AG20443 (cell line): ENCODE results near the gene PCSK5.
"Not testable (repeated sequence)": the region's sequence is repeated elsewhere in the genome, so short reads cannot be mapped to it uniquely, and the experiment has no call there.

Source experiments
- DNase-seq: peaks from one replicate; pipeline ENCODE4 v3.0.0; 2012; ENCODE audit warnings: low spot score, mixed read lengths

Gene PCSK5

DNA sequence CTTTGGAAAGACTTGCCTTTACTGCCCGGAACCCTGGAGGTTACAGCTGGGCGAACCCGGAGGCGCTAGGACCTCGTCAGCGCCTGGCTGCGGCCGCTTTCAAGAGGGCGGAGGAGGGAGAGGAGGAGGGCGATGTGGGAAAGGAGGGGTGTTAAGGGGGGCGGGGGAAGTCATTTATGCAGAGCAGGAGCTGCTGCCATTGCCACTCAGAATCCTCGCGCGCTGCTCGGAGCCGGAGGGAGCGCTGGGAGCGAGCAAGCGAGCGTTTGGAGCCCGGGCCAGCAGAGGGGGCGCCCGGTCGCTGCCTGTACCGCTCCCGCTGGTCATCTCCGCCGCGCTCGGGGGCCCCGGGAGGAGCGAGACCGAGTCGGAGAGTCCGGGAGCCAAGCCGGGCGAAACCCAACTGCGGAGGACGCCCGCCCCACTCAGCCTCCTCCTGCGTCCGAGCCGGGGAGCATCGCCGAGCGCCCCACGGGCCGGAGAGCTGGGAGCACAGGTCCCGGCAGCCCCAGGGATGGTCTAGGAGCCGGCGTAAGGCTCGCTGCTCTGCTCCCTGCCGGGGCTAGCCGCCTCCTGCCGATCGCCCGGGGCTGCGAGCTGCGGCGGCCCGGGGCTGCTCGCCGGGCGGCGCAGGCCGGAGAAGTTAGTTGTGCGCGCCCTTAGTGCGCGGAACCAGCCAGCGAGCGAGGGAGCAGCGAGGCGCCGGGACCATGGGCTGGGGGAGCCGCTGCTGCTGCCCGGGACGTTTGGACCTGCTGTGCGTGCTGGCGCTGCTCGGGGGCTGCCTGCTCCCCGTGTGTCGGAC lies at the start of gene PCSK5:
Gene PCSK5, plus strand, starts transcription at position 202 of the 805 bp plus-strand sequence. Its CDS starts 509 bp downstream, at position 711.
- DNase-seq: peak; percentile 92

DNA sequence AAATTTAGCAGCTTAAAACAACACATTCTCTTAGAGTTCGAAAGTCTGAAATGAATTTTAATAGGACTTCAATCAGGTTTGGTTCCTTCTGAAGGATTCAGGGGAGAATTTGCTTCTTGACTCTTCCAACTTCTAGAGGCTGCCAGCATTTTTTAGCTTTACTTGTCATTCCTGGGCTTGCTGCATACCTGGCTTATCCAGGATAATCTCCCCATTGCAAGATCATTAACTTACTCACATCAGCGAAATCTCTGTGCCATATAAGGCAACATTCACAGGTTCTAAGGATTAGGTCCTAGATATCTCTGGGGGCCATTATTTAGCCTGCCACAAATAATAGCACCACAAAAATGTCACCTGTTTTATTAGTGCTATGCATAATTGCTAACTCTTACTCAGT lies 46.2 kb upstream of the PCSK5 start:
- DNase-seq: no peak

DNA sequence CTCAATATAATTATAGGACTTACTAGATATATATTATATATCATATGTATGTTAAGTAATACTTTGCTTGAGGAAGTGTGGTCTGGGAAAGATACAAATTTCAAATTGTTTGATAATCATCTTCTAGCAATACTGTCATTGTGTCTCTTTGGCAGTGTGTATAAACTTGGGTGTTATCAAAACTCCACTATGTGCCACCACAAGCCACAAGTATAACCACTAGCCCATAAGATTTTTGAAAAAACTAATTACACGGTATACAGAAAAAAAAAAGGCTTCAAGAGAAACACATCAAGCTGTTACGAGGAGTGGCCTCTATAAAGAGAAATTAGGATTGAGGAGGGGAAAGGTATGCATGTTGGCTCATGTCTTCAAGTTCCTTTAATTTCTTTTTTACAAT lies 44.7 kb upstream of the PCSK5 start:
- no peak for DNase-seq

DNA sequence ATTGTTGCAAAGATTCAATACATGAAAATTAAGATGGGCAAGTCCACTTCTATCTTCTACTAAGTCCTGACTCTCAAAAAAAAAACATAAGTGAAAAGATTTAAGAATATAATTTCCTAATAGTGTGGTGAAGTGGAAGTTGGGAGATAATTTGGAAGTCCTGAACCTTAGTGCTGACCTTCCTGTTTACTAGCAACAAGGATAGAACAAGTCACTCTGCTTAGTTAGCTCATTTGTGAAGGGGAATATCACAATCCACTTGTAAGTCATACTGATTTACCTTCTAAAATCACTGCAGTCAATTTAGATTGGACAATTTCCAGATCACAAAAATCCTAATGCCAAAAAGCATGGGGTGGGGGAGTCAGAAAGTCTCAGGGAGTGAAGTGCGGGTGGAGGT lies 43.4 kb upstream of the PCSK5 start:
- no peak for DNase-seq

DNA sequence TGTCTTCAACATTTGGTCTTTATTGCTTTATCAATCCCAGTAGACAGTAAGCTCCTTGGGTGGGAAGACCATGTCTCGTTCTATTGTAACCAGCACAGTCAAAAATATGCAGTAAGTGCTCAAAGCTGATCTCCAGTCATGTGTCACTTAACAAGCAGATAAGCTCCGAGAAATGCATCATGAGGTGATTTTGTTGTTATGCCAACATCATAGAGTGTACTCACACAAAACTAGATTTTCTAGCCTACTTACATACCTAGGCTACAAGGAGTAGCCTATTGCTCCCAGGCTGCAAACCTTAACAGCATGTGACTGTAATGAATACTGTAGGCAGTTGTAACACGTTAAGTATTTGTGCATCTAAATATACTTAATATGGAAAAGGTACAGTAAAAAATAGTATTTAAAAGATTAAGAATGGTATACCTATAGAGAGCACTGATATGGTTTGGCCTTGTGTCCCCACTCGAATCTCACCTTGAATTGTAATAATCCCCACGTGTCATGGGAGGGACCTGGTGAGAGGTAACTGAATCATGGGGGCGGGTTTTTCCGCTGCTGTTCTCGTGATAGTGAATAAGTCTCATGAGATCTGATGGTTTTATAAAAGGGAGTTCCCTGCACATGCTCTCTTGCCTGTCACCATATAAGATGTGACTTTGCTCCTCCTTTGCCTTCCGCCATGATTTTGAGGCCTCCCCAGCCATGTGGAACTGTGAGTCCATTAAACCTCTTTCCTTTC lies 39.8 kb upstream of the PCSK5 start:
- DNase-seq: no peak

DNA sequence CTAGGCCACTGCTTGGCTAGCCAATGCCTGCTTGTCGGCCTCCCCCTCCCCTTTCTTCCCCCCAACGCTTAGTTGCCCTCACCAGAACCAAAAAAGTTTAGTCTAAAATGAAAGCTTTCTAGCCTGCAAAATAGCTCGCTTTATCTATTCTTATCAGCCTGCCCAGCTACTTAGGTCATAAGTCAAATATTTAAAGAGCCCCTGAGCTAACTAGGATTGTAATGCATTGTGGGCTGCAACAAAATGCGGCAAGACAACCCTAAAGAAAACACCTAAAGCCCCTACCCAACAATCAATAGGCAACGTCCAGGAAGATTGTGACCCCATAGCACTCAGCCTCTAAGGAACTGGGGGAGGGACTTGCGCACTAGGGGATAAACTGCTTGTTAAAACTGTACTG lies 38.6 kb upstream of the PCSK5 start:
- DNase-seq: no peak

DNA sequence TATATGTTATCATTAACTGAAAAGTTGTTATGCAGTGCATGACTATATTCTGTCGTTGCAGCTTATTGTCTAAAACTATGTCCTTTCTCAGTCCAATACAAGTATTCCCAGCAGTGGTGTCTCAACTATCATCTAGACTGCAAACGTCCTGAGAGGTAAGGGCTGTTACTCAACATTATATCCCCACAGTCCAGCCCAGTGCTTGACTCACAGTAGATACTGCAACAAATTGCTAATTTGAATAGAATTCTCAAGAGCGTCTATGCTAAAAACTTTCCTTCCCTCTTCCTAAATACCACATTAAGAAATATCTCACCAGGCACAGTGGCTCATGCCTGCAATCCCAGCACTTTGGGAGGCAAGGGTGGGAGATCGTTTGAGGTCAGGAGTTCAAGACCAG lies 37.7 kb upstream of the PCSK5 start:
- no peak for DNase-seq

DNA sequence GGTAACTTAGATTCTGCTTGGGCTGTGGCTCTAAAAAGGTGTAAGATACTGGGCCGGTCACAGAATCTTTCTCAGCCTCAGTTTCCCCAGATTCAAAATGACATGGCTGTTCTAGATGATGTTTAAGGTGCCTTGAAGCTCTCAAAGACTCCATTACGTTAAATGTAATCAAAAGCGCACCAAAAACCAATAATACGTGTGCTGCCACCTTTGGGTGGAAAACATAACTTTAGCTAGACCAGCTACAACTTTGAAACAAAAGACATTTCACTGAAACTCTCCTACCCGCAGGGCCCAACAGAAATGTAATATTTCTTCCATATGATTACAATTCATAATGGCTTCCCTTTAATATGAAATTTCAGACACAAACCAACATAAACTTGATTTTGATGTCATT lies 35.0 kb upstream of the PCSK5 start:
- DNase-seq: peak; percentile 28

DNA sequence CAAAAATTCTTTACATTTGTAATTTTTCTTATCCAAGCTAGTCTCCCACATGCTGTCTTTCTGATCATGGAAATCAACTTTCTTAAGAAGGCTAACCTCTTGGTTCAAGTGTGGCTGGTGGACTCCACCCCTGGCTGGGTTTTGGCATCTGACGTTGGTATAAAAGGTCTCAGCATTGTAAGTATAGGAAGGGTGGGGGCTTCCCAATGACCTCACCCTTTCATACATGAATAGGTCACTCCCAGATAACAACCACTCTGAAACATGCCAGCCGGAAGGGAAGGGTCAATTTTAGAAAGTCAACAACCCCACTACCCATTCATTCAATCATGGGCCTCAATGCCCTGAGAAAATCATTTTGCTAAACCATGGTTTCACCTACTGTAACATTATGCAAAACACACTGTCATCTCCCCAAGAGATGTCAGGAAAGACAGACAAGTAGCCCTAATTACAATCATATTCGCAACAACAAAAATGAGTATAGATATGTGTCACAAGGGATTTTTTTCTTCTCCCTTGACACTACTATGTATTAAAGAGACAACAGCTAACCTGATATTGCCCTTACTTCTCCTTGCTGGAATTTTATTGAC lies 31.9 kb upstream of the PCSK5 start:
- DNase-seq: no peak

DNA sequence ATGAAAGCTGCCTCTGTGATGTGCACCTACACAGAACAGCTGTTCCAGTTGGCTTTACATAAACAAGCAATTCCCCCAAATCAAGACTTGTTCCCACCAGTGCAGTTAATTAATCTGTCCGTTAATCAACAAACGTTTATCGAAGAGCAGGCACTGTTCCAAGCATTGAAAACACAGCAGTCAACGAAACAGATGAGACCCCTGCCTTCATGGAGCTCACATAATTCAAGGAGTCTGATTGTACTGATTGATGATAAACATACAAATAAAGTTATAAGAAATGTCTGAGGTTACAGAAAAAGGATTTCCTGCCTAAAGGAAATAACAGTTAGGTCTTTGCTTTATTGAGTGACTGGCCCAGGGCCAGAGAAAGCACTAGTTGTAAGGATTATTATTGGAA lies 26.2 kb upstream of the PCSK5 start:
- no peak for DNase-seq

DNA sequence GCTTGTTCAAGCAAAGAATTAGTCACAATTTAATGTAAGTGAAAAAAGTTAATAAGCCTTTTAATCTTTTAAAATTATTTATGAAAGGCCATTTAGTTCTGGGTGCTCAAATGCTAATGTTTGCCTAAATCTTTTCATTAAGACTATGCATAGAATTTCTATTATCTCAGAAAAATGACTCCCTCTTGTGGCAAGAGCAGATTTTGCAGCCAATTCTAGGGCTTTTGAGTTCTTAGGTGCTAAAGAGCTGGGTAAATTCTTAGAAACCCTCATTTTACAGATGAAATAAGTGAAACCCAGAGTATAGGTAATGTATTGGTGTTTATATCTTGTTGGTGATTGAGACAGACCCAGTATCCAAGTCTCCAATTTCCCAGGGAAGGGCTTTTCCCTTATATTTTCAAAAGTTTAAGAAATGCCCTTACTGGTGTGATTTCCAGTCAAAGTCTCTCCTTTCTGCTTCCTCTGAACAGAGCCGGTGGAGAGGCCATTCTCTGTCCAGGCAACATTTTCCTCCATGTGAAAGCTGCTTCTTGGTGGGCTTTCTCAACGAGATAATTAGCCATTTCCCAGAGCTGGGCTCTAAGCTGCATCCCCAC lies 24.1 kb upstream of the PCSK5 start:
- DNase-seq: peak; percentile 34

DNA sequence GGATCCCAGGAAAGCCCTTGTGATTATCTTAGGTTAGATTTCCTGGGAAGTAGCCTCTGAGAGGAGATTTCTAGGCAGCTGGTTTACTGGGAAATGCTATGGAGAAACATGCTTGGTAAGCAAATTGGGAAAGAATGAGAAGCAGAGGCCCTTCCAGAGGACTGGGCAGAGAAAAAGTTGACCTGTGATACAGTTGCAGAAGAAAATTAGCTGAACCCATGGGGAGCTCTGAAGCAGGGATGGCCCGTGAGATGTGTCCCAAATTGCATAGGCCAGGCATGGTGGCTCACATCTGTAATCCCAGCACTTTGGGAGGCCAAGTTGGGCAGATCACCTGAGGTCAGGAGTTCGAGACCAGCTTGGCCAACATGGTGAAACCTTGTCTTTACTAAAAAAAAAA lies 21.9 kb upstream of the PCSK5 start:
- not testable (repeated sequence) for DNase-seq

DNA sequence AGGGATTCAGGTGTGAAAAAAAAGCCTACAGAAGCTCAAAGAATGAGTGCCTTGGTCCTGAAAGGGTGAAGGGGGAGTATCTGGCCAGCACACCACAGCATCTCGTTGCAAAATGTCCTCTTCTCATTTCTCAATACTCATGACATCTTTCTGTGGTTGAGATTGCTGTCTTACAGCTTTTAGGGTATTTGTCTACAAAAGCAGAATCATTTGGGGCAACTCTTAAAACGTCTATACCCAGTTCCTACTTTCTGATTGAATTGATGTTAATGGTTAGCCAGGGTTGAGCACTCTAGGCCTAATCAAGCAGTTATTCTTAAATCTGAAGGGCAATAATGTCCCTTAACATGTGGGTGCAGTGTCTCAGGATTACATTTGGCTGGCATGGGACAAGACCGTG lies 21.2 kb upstream of the PCSK5 start:
- DNase-seq: no peak

DNA sequence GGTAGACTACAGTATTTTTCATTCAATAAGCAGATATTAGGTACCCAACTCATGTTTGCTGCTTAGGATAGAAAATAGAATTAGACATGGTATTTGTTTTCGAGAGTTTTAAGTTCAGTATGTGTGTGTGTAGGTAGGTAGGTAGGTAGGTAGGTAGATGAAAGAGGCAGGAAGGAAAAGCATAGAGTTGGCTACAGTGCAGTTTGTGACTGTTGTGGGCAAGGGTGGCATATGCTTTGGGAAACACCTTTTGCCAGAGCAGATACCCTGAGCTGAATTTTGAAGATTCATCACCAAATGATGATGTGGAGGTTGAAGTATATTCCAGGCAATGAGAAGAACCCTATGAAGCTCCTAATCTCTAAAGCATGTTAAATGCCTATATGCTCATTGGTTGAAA lies 20.0 kb upstream of the PCSK5 start:
- no peak for DNase-seq

DNA sequence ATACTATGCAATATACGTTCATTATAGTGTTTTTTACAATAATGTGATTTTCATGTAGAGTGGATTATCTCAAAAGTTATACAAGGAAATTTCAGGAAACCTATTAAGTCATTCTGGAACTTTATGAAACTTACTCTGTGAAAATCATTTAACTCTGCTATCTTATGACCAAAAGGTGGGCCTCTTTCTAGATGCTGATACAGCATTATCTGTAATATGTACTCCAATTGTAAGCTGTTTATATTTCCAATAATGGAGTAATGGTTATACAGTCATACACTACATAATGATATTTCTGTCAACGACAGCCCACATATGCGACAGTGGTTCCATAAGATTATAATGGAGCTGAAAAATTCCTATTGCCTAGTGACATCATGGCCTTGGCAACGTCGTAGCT lies 18.8 kb upstream of the PCSK5 start:
- no peak for DNase-seq

DNA sequence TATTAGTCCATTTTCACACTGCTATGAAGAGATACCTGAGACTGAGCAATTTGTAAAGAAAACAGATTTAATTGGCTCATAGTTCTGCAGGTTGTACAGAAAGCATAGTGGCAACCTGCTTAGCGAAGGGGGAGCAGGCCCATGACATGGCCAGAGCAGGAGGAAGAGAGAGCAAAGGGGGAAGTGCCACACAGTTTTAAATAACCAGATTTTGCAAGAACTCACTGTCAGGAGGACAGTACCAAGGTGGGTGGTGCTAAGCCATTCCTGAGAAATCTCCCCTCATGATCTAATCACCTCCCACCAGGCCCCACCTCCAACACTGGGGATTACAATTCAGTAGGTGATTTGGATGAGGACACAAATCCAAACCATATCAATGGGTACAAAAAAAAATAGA lies 16.8 kb upstream of the PCSK5 start:
- no peak for DNase-seq

DNA sequence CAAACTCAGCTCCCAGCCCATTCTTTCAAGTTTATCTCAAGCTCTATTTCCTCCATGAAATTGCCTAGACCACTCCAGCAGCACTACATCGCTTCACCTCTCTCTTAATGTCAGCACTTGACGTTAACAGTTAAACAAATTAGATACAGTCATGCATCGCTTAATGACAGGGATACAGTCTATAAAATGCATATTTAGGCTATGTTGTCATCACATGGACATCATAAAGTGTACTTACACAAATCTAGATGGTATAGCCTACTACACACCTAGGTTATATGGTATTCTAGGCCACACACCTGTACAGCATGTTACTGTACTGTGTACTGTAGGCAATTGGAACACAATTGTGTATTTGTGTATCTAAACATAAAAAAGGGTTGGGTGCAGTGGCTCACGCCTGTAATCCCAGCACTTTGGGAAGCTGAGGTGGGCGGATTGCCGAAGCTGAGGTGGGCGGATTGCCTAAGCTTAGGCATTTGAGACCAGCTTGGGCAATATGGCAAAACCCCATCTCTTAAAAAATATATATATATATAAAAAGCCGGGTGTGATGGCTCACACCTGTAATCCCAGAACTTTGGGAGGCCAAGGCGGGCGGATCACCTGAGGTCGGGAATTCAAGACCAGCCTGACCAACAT lies 13.4 kb upstream of the PCSK5 start:
- DNase-seq: no peak

DNA sequence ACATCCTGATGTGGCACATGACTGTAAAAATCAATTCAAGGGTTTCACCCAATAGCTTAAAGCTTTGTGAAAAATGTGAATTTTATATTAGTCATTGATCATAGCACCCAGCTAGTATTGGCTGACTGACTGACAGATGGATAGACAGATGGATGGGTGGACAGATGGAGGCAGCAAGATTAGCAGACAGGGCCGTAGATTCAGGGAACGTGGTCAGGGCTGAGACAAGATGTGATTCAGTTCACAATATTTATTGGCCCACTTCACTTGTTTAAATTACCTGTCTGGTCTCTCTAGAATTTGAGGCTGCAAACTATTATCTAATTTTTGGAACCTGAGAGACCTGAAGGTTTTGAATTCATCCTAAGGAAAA lies 12.0 kb upstream of the PCSK5 start:
- no peak for DNase-seq

DNA sequence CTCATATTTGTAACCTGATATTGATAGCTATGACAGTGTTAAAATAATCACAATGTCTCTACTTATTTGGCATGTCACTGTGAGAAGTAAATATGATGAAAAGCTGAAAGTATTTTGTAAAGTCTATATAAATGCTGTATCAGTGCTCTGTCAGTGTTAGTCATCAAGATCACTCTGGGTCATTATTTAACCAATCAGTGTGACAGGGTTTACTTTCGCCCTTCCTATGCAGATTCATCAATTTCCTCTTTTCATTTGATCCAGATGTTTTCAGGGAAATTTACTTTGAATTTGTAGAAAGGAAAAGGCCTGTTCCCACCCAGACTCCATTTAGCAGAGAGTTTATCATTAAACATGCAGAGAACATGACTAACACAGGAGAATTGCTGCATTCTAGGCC lies 9.9 kb upstream of the PCSK5 start:
- no peak for DNase-seq

DNA sequence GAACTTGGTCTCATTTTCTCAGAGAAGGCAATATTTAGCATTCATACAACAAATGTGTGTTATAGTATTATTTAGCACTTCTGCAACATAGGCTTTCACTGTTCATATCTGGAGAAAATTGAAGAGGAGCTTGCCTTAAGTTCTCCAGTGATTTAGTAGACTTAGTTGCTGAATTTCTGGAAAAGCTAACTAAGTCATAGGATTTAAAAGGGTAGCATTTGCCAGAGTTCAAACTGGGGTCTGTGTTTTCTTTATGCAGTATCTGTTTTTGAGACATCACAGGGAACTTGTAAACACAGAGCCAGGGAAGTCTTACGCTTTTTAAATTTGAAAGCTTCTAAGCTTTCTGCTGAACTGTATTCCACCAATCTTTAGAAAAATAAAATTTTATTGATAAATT lies 8.7 kb upstream of the PCSK5 start:
- DNase-seq: no peak

DNA sequence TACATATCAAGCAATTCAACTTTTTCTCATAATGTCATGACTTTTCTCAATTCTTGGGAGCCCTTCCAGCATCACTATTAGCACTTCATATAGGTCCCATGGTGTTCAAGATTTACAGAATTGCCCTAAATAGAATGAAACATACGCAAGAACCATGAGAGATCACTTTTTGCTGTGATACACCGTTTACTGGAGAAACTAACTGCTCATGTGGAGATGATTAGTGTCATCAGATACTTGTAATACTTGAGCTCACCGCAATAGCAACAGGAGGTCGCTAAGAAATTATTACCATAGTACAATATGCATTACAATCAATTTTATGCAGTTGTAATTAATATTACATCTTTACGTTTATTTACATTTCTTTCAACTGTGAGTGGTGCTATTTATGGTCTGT lies 4.8 kb upstream of the PCSK5 start:
- no peak for DNase-seq

DNA sequence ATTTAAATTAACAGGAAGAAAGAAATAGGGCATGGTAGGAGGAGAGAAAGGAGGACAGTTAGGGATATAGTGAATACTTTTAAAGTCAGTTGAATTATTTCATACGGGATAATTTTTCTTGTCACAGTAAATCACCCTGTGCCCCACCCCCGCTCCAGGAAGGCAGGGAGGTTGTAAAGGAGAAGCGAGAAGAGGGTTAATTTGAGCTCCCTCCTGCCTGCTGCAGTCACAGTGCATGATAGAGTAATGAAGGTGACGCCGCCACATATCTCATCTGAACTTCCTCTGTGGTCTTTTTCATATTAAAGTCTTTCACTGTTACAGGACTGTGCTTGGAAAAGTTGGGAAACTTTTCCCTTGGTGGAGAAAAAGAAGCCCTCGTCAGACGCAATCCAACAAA lies 896 bp upstream of the PCSK5 start:
- DNase-seq: no peak
